OCI-M2 (cell line): ENCODE results near the gene BRINP2.
"Not testable (repeated sequence)": the region's sequence is repeated elsewhere in the genome, so short reads cannot be mapped to it uniquely, and the experiment has no call there.

Experiments
- DNase-seq: peaks from one replicate; lab custom pipeline; 2025; ENCODE audit not compliant: unreplicated experiment; lab: John Stamatoyannopoulos, UW

The BRINP2 gene

DNA sequence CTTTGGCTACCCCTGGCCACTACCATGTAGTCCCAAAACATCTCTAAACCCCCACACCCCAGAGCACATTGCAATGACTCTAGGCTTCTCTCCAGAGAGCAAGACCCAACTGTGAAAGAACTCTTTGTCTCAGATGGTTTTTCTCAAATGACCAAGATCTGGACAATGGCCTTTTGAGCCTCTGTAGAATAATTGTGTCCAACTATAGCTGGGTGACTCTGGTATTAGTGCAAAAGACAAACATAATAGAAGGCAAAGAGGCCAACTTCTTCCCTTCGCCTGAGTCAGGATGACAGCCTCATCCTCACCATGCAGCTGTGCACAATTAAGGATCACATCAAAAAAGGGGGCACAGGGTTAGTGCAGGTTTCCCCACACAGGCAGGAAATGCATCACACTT is 139.6 kb downstream of the BRINP2 start:
- no peak for DNase-seq

DNA sequence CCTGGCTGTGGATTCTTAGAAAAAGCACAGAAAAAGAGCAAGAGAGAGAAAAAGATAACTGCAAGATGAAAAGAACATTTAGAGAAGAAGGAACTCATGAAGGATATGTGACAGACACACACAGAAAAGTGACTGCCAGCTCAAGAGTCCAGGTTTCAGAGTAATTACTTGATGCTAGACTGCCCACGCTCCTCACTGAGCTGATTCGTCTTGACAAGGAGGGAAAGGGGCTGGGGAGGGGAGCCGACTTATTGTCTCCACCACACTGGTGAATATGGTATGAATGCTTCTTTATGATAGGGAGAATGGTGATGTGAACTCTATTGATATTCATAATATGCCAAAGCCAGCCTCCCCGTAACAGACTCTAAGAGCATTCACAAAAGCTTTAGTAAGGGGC is 140.4 kb downstream of the BRINP2 start:
- no peak for DNase-seq

DNA sequence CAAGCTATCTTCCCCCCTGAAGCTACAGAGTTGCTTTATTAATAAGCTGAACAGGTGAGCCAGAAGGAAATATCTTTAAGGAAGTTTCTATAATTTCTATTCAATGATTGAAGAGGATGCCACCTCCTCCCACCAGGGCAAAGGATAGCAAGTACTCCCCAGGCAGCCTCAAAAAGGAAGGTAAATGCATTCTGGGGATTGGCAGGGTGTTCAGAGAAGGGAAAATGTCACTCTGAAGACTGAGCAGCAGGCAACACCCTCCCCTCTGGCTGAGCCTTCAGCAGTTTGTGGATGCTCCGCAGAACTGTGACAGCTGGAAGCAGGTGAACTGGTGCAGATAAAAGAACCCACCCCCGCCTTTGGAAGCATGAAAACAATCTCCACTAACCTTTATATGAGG is 140.8 kb downstream of the BRINP2 start:
- no peak for DNase-seq

DNA sequence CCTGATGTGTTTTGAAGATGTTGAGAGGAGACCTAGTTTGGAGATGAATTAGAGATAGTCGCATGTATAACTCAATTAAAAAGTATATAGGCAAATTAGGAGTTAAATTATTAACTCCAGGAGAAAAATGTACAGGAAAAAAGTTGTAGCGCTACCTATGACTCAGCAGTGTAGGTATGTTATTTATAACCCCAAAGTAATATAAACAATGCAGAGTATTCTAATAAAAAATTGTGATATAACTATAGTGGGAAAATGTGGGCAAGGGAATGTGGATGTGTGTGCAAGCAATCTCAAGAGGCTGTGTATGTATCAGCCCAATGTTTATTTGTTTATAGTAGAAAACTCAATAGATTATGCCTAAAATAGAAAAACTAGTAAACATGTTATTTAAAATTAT is 144.5 kb downstream of the BRINP2 start:
- DNase-seq: no peak

DNA sequence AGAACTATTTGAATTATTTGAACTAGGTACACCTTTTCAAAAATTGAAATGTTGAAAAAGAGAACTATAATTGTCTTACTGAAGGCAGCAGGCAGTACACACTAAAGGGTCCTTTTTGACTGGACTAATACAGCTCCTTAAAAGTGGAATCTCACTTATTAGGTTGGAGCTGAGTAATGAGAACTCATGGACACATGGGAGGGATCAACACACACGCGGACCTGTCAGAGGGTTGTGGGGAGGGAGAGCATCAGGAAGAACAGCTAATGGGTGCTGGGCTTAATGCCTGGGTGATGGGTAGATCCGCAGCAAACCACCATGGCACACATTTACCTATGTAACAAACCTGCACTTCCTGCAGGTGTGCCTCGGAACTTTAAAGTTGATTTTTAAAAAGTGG is 145.0 kb downstream of the BRINP2 start:
- no peak for DNase-seq

DNA sequence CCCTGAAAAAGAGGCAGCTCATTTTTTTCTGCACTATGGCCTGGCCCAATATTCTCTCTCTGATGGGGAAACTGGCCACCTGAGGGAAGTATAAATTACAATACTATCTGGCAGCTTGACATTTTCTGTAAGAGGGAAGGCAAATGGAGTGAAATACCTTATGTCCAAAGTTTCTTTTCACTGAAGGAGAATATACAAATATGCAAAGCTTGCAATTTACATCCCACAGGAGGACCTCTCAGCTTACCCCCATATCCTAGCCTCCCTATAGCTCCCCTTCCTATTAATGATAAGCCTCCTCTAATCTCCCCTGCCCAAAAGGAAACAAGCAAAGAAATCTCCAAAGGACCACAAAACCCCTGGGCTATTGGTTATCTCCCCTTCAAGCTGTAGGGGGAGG is 150.7 kb downstream of the BRINP2 start:
- not testable (repeated sequence) for DNase-seq

DNA sequence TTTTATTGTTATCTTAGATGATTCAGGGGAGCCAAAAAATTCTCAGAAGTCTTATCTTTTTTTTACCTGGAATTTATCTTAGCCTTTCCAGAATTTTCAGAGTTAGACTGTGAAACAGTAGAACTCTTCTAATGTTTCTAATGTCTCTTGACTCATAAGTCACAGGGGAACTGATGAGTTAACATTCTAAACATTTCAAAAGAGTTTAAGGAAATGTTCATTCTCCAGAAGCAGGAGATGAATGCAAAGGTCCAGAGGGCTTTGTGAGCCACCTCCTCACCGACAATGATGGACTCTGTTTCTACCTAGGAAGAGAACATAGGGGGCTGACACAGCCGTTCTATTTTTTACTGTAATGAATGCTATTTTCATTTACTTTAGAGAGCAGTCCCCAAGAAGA is 157.5 kb downstream of the BRINP2 start:
- DNase-seq: no peak

DNA sequence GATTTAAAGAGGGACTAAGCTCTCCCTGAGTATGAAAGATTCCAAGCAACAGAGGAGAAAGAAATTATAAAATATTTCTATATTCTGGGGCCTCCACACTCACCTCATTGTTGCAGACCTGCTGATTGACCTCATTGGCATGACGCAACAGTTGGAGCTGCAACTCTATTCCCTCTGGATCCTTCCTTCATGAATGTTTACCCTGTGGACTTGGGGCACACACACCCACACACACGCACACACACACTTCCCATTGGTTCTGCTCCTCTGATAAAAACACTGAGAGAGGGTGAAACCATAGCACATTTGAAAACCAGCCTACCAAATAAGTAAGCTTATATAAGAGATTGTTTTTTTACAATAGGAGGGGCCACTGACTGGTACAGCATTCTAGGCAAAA is 159.1 kb downstream of the BRINP2 start:
- no peak for DNase-seq
